Loucy (cell line): ENCODE data around the gene LVRN.

ENCODE experiments used
- H2AFZ ChIP-seq: fragments of 200-600 bp; sonication (generic); 2 replicates; pipeline ENCODE4 v1.6.0; 2016; ENCODE audit warnings: antibody characterized with exemption, mild to moderate bottlenecking, low read length, moderate library complexity
- H3F3A ChIP-seq: fragments of 200-600 bp; 2 replicates; pipeline ENCODE4 v1.6.0; 2016; ENCODE audit warnings: antibody characterized with exemption, low read depth, mild to moderate bottlenecking
- H3K27me3 ChIP-seq: fragments of 200-600 bp; sonication (generic); 2 replicates; pipeline ENCODE4 v1.6.1; 2014; ENCODE audit warnings: low read length, mild to moderate bottlenecking; ENCODE audit not compliant: insufficient read depth, poor library complexity, severe bottlenecking
- H3K36me3 ChIP-seq: fragments of 200-600 bp; sonication (generic); 2 replicates; pipeline ENCODE4 v1.6.1; 2016; ENCODE audit warnings: low read length; ENCODE audit not compliant: insufficient read depth
- H3K4me1 ChIP-seq: fragments of 200-600 bp; sonication (generic); 2 replicates; pipeline ENCODE4 v1.5.1; 2014; ENCODE audit warnings: low read length, mild to moderate bottlenecking; ENCODE audit not compliant: insufficient read depth, poor library complexity, severe bottlenecking
- H3K4me2 ChIP-seq: fragments of 200-600 bp; sonication (generic); 2 replicates; pipeline ENCODE4 v1.6.0; 2014; ENCODE audit warnings: antibody characterized with exemption, low read length, low read depth, mild to moderate bottlenecking; ENCODE audit not compliant: poor library complexity, severe bottlenecking
- H3K4me3 ChIP-seq: fragments of 200-600 bp; sonication (generic); 2 replicates; pipeline ENCODE4 v1.5.1; 2014; ENCODE audit warnings: low read length, mild to moderate bottlenecking, mixed read lengths; ENCODE audit not compliant: poor library complexity, severe bottlenecking
- H3K79me2 ChIP-seq: fragments of 200-600 bp; sonication (generic); 2 replicates; pipeline ENCODE4 v1.6.1; 2014; ENCODE audit warnings: low read length; ENCODE audit not compliant: insufficient read depth
- H3K9ac ChIP-seq: fragments of 200-600 bp; sonication (generic); 2 replicates; pipeline ENCODE4 v1.6.0; 2014; ENCODE audit warnings: mild to moderate bottlenecking, low read depth, low read length, moderate library complexity; ENCODE audit not compliant: poor library complexity, severe bottlenecking
- H3K9me2 ChIP-seq: fragments of 200-600 bp; sonication (generic); replicated peaks from 2 replicates; pipeline ENCODE4 v1.6.1; 2016; ENCODE audit warnings: low read depth, low read length, mixed read lengths
- H3K9me3 ChIP-seq: fragments of 200-600 bp; sonication (generic); 2 replicates; pipeline ENCODE4 v1.6.1; 2014; ENCODE audit warnings: mild to moderate bottlenecking, antibody characterized with exemption, low read length, low read depth; ENCODE audit not compliant: insufficient read depth
- H4K20me1 ChIP-seq: fragments of 200-600 bp; sonication (generic); 2 replicates; pipeline ENCODE4 v1.6.0; 2014; ENCODE audit warnings: antibody characterized with exemption, low read length, mild to moderate bottlenecking; ENCODE audit not compliant: insufficient read depth, poor library complexity, severe bottlenecking
- EZH2phosphoT487 ChIP-seq: fragments of 200-600 bp; IDR thresholded peaks from 2 replicates; pipeline ENCODE4 v1.6.1; 2018; ENCODE audit warnings: antibody characterized with exemption, mild to moderate bottlenecking, moderate library complexity, borderline replicate concordance
- TF ChIP-seq, protein P1 (sequence below): fragments of 200-600 bp; sonication (generic); conservative IDR thresholded peaks from 2 replicates; pipeline ENCODE4 v1.5.1; 2014; ENCODE audit warnings: mild to moderate bottlenecking, antibody characterized with exemption, low read length

LVRN gene

GRCh38 chr5:116075191-116075831, 113.0 kb downstream of the LVRN start:
- H3F3A ChIP-seq: no peaks in the 10 kb centered on the region
- no peaks in the 10 kb centered on the region for H3K27me3 ChIP-seq
- peak overlapping the region; percentile 48 for H3K4me2 ChIP-seq
- H3K9ac ChIP-seq: no peak overlapping the region
- H3K9me2 ChIP-seq: no peaks in the 10 kb centered on the region
- no peaks in the 10 kb centered on the region for H3K36me3 ChIP-seq
- H3K4me3 ChIP-seq: peak overlapping the region; percentile 38
- H2AFZ ChIP-seq: peak overlapping the region; percentile 43; the same call in 1 of the 2 replicates
- TF ChIP-seq, protein P1, sequence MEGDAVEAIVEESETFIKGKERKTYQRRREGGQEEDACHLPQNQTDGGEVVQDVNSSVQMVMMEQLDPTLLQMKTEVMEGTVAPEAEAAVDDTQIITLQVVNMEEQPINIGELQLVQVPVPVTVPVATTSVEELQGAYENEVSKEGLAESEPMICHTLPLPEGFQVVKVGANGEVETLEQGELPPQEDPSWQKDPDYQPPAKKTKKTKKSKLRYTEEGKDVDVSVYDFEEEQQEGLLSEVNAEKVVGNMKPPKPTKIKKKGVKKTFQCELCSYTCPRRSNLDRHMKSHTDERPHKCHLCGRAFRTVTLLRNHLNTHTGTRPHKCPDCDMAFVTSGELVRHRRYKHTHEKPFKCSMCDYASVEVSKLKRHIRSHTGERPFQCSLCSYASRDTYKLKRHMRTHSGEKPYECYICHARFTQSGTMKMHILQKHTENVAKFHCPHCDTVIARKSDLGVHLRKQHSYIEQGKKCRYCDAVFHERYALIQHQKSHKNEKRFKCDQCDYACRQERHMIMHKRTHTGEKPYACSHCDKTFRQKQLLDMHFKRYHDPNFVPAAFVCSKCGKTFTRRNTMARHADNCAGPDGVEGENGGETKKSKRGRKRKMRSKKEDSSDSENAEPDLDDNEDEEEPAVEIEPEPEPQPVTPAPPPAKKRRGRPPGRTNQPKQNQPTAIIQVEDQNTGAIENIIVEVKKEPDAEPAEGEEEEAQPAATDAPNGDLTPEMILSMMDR: no peak
- no peak for TF ChIP-seq EZH2phosphoT487
- H4K20me1 ChIP-seq: no peaks in the 10 kb centered on the region
- no peaks in the 10 kb centered on the region for H3K79me2 ChIP-seq
- H3K9me3 ChIP-seq: no peaks in the 10 kb centered on the region
- peaks cover 14% of the 10 kb centered on the region for H3K4me1 ChIP-seq

DNA sequence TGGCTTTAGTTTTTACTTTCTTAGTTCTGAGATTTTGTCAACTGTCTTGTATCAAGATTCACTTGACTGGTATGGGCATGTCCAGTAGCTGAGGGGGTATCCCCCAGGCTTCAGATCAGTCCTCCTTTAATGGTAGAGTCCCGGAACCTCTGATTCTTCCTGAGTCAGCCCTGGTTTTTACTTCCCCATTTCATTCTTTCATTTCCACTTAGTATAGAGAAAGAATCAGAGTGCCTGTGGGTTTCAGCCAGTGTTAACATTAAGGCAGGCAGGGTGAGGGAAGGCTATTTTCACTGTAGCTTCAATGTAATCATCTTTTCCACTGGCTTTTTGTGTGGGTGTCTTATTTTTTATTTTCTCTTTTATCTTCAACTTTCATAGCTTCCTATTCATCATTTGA, 114.2 kb downstream of the LVRN start:
- no peaks in the 10 kb centered on the region for H4K20me1 ChIP-seq
- H3K36me3 ChIP-seq: no peaks in the 10 kb centered on the region
- no peaks in the 10 kb centered on the region for H3F3A ChIP-seq
- H3K9me2 ChIP-seq: no peaks in the 10 kb centered on the region
- peaks cover 14% of the 10 kb centered on the region for H3K4me1 ChIP-seq
- no peaks in the 10 kb centered on the region for H3K79me2 ChIP-seq
- no peak overlapping the region for H3K9ac ChIP-seq
- no peak overlapping the region for H2AFZ ChIP-seq
- no peaks in the 10 kb centered on the region for H3K9me3 ChIP-seq
- no peaks in the 10 kb centered on the region for H3K27me3 ChIP-seq
- H3K4me2 ChIP-seq: no peak overlapping the region
- no peak overlapping the region for H3K4me3 ChIP-seq
- no peak for TF ChIP-seq EZH2phosphoT487
